GM23338 (cell line): ENCODE data around the gene TUBB2A. TPM values are rescaled to one million over a fixed set of nuclear protein-coding genes. Genes with fewer than 3 reads are reported as not detected.

Source experiments
- ATAC-seq: fragments of 200-7000 bp; cut with Tn5 transposase; 3 replicates; pipeline ENCODE4 v1.9.1; 2020
- DNase-seq: peaks from one replicate; pipeline ENCODE4 v3.0.0-alpha.2; 2015; ENCODE audit warnings: low spot score
- H2AFZ ChIP-seq: fragments of 200-600 bp; sonication (generic); 2 replicates; pipeline ENCODE4 v1.8.0; 2016; ENCODE audit warnings: antibody characterized with exemption, mild to moderate bottlenecking, moderate library complexity
- H3F3A ChIP-seq: fragments of 200-600 bp; sonication (generic); replicated peaks from 2 replicates; pipeline ENCODE4 v1.8.0; 2017; ENCODE audit warnings: antibody characterized with exemption, mixed run types, low read depth
- H3K27ac ChIP-seq: fragments of 200-600 bp; sonication (generic); 2 replicates; pipeline ENCODE4 v1.6.1; 2016; ENCODE audit warnings: low read depth
- H3K27me3 ChIP-seq: fragments of 200-600 bp; sonication (generic); 2 replicates; pipeline ENCODE4 v1.8.0; 2016; ENCODE audit warnings: mild to moderate bottlenecking, mixed run types, moderate library complexity; ENCODE audit not compliant: insufficient read depth
- H3K36me3 ChIP-seq: fragments of 200-600 bp; sonication (generic); 2 replicates; pipeline ENCODE4 v1.8.0; 2016; ENCODE audit warnings: mild to moderate bottlenecking; ENCODE audit not compliant: insufficient read depth
- H3K4me1 ChIP-seq: fragments of 200-600 bp; sonication (generic); 2 replicates; pipeline ENCODE4 v1.8.0; 2016; ENCODE audit warnings: mild to moderate bottlenecking, moderate library complexity; ENCODE audit not compliant: insufficient read depth
- H3K4me2 ChIP-seq: fragments of 200-600 bp; sonication (generic); 2 replicates; pipeline ENCODE4 v1.7.1; 2017; ENCODE audit warnings: mixed run types
- H3K4me3 ChIP-seq: fragments of 200-600 bp; sonication (generic); 2 replicates; pipeline ENCODE4 v1.6.1; 2016; ENCODE audit warnings: mixed run types
- H3K79me2 ChIP-seq: fragments of 200-600 bp; sonication (generic); replicated peaks from 2 replicates; pipeline ENCODE4 v1.8.0; 2017; ENCODE audit warnings: mild to moderate bottlenecking; ENCODE audit not compliant: insufficient read depth
- H3K9me2 ChIP-seq: fragments of 200-600 bp; sonication (generic); 2 replicates; pipeline ENCODE4 v1.8.0; 2017; ENCODE audit not compliant: insufficient read depth
- H4K20me1 ChIP-seq: fragments of 200-600 bp; sonication (generic); replicated peaks from 2 replicates; pipeline ENCODE4 v1.8.0; 2017; ENCODE audit warnings: mild to moderate bottlenecking; ENCODE audit not compliant: insufficient read depth
- H3K27ac Mint-ChIP-seq: 2 replicates; pipeline ENCODE4 v1.8.0; 2020; ENCODE audit warnings: inconsistent platforms, mild to moderate bottlenecking, moderate library complexity, mixed read lengths
- H3K27me3 Mint-ChIP-seq: 3 replicates; pipeline ENCODE4 v1.8.0; 2022; ENCODE audit warnings: low read depth, mild to moderate bottlenecking, moderate library complexity, mixed read lengths, inconsistent platforms; ENCODE audit not compliant: insufficient read depth, poor library complexity
- H3K36me3 Mint-ChIP-seq: 3 replicates; pipeline ENCODE4 v1.8.0; 2021; ENCODE audit warnings: low read depth, mild to moderate bottlenecking, inconsistent platforms, moderate library complexity, mixed read lengths
- H3K4me1 Mint-ChIP-seq: 3 replicates; pipeline ENCODE4 v1.8.0; 2020; ENCODE audit warnings: mild to moderate bottlenecking, inconsistent platforms, mixed read lengths
- H3K4me3 Mint-ChIP-seq: 3 replicates; pipeline ENCODE4 v1.8.0; 2021; ENCODE audit warnings: moderate library complexity, mild to moderate bottlenecking, inconsistent platforms, mixed read lengths
- H3K9me3 Mint-ChIP-seq: 3 replicates; pipeline ENCODE4 v1.8.0; 2020; ENCODE audit warnings: moderate library complexity, mild to moderate bottlenecking, inconsistent platforms, mixed read lengths
- EZH2 ChIP-seq: fragments of 200-600 bp; sonication (generic); IDR thresholded peaks from one replicate; pipeline ENCODE4 v1.8.0; 2017; ENCODE audit warnings: antibody characterized with exemption, mild to moderate bottlenecking, low read depth; ENCODE audit not compliant: unreplicated experiment
- EZH2phosphoT487 ChIP-seq: fragments of 200-600 bp; sonication (generic); IDR thresholded peaks from one replicate; pipeline ENCODE4 v1.8.1; 2018; ENCODE audit warnings: antibody characterized with exemption; ENCODE audit not compliant: unreplicated experiment
- POLR2AphosphoS5 ChIP-seq: IDR thresholded peaks from 2 replicates; pipeline ENCODE4 v1.6.1; 2016; ENCODE audit warnings: antibody characterized with exemption, low read depth
- ZNF331 ChIP-seq: fragments of 250-450 bp; sonication (Bioruptor Pico); IDR thresholded peaks from 2 replicates; pipeline ENCODE4 v1.5.0; 2020; ENCODE audit warnings: low read depth, mild to moderate bottlenecking, moderate library complexity
- polyA plus RNA-seq: library from polyadenylated mRNA; unstranded; fragments of >200 nt; fragmentation: Nextera tagmentation; extraction: Ambion mirVana; gene quantifications from 2 replicates; pipeline ENCODE4 v1.2.1, GENCODE V29; 2016
- total RNA-seq: library from RNA; depleted of rRNA; stranded (reverse); fragments of >200 nt; shearing (Covaris generic); gene quantifications from 2 replicates; pipeline ENCODE4 v1.2.3, GENCODE V29; 2014
- TF ChIP-seq, protein P1 (sequence below): IDR thresholded peaks from 2 replicates; pipeline ENCODE4 v1.6.1; 2016; ENCODE audit warnings: antibody characterized with exemption
- TF ChIP-seq, protein P2 (sequence below), 2 experiments: fragments of 200-600 bp in 1 of 2; sonication (generic) in 1 of 2; conservative IDR thresholded peaks; 2 replicates each; pipeline versions ENCODE4 v1.5.1 to v1.6.1; 2016 to 2017; ENCODE audit warnings: antibody characterized with exemption in 2 of 2, low read depth in 2 of 2, mild to moderate bottlenecking in 2 of 2, moderate library complexity in 1 of 2
- TF ChIP-seq, protein P3 (sequence below): fragments of 250-450 bp; sonication (Bioruptor Pico); IDR thresholded peaks from 2 replicates; pipeline ENCODE4 v1.5.0; 2020; ENCODE audit warnings: mild to moderate bottlenecking, moderate library complexity

The TUBB2A gene
- total and polyA plus RNA-seq, 2 experiments from 2014 or later = 305 to 376 TPM

DNA sequence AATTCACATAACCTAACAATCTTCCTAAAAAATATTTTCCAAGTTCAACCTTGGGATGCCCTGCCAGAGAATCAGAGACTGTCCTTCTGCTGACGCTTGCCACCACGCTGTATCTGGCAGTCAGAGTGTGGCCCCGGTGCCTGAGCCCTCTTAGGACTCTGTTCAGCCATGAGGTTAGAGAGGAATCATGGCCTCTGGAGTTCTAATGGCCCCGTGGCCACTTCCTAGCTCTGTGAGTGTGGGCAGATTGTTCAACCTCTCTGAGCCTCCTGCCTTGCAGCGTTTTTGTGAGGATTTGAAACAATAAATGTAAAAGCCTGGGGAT, 36.6 kb downstream of the TUBB2A start:
- no peak for DNase-seq
- Mint-ChIP-seq H3K9me3 (no peaks in the 10 kb centered on the region), H3K27me3 (peaks cover 8% of the 10 kb centered on the region), H3K27ac (no peak overlapping the region), H3K36me3 (peaks cover 6% of the 10 kb centered on the region), H3K4me1 (peaks cover 28% of the 10 kb centered on the region), H3K4me3 (peak overlapping the region; percentile 6; the same call in 1 of the 3 replicates)
- no peak overlapping the region for H3K4me3 ChIP-seq
- TF ChIP-seq, protein P1, sequence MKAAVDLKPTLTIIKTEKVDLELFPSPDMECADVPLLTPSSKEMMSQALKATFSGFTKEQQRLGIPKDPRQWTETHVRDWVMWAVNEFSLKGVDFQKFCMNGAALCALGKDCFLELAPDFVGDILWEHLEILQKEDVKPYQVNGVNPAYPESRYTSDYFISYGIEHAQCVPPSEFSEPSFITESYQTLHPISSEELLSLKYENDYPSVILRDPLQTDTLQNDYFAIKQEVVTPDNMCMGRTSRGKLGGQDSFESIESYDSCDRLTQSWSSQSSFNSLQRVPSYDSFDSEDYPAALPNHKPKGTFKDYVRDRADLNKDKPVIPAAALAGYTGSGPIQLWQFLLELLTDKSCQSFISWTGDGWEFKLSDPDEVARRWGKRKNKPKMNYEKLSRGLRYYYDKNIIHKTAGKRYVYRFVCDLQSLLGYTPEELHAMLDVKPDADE = no peak
- TF ChIP-seq EZH2 = no peak
- TF ChIP-seq, protein P2, sequence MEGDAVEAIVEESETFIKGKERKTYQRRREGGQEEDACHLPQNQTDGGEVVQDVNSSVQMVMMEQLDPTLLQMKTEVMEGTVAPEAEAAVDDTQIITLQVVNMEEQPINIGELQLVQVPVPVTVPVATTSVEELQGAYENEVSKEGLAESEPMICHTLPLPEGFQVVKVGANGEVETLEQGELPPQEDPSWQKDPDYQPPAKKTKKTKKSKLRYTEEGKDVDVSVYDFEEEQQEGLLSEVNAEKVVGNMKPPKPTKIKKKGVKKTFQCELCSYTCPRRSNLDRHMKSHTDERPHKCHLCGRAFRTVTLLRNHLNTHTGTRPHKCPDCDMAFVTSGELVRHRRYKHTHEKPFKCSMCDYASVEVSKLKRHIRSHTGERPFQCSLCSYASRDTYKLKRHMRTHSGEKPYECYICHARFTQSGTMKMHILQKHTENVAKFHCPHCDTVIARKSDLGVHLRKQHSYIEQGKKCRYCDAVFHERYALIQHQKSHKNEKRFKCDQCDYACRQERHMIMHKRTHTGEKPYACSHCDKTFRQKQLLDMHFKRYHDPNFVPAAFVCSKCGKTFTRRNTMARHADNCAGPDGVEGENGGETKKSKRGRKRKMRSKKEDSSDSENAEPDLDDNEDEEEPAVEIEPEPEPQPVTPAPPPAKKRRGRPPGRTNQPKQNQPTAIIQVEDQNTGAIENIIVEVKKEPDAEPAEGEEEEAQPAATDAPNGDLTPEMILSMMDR (conservative IDR thresholded peaks at IDR 0.05; ENCODE audit: low read depth in 2 of 2) = no peak
- no peak for TF ChIP-seq EZH2phosphoT487
- TF ChIP-seq, protein P3, sequence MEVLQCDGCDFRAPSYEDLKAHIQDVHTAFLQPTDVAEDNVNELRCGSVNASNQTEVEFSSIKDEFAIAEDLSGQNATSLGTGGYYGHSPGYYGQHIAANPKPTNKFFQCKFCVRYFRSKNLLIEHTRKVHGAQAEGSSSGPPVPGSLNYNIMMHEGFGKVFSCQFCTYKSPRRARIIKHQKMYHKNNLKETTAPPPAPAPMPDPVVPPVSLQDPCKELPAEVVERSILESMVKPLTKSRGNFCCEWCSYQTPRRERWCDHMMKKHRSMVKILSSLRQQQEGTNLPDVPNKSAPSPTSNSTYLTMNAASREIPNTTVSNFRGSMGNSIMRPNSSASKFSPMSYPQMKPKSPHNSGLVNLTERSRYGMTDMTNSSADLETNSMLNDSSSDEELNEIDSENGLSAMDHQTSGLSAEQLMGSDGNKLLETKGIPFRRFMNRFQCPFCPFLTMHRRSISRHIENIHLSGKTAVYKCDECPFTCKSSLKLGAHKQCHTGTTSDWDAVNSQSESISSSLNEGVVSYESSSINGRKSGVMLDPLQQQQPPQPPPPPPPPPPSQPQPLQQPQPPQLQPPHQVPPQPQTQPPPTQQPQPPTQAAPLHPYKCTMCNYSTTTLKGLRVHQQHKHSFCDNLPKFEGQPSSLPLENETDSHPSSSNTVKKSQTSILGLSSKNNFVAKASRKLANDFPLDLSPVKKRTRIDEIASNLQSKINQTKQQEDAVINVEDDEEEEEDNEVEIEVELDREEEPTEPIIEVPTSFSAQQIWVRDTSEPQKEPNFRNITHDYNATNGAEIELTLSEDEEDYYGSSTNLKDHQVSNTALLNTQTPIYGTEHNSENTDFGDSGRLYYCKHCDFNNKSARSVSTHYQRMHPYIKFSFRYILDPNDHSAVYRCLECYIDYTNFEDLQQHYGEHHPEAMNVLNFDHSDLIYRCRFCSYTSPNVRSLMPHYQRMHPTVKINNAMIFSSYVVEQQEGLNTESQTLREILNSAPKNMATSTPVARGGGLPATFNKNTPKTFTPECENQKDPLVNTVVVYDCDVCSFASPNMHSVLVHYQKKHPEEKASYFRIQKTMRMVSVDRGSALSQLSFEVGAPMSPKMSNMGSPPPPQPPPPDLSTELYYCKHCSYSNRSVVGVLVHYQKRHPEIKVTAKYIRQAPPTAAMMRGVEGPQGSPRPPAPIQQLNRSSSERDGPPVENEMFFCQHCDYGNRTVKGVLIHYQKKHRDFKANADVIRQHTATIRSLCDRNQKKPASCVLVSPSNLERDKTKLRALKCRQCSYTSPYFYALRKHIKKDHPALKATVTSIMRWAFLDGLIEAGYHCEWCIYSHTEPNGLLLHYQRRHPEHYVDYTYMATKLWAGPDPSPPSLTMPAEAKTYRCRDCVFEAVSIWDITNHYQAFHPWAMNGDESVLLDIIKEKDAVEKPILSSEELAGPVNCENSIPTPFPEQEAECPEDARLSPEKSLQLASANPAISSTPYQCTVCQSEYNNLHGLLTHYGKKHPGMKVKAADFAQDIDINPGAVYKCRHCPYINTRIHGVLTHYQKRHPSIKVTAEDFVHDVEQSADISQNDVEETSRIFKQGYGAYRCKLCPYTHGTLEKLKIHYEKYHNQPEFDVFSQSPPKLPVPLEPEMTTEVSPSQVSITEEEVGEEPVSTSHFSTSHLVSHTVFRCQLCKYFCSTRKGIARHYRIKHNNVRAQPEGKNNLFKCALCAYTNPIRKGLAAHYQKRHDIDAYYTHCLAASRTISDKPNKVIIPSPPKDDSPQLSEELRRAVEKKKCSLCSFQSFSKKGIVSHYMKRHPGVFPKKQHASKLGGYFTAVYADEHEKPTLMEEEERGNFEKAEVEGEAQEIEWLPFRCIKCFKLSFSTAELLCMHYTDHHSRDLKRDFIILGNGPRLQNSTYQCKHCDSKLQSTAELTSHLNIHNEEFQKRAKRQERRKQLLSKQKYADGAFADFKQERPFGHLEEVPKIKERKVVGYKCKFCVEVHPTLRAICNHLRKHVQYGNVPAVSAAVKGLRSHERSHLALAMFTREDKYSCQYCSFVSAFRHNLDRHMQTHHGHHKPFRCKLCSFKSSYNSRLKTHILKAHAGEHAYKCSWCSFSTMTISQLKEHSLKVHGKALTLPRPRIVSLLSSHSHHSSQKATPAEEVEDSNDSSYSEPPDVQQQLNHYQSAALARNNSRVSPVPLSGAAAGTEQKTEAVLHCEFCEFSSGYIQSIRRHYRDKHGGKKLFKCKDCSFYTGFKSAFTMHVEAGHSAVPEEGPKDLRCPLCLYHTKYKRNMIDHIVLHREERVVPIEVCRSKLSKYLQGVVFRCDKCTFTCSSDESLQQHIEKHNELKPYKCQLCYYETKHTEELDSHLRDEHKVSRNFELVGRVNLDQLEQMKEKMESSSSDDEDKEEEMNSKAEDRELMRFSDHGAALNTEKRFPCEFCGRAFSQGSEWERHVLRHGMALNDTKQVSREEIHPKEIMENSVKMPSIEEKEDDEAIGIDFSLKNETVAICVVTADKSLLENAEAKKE (CRISPR knock-in tag) = no peak
- no peak for TF ChIP-seq POLR2AphosphoS5
- TF ChIP-seq ZNF331 (CRISPR knock-in tag) = no peak
- H3F3A ChIP-seq = peaks cover 11% of the 10 kb centered on the region
- no peaks in the 10 kb centered on the region for H4K20me1 ChIP-seq
- H3K9me2 ChIP-seq = no peaks in the 10 kb centered on the region
- no peak overlapping the region for H3K4me2 ChIP-seq
- H3K79me2 ChIP-seq = peaks cover 9% of the 10 kb centered on the region
- H3K36me3 ChIP-seq = no peaks in the 10 kb centered on the region
- no peak overlapping the region for H2AFZ ChIP-seq
- ATAC-seq = no peak
- no peaks in the 10 kb centered on the region for H3K27me3 ChIP-seq
- H3K27ac ChIP-seq = no peak overlapping the region
- peaks cover 27% of the 10 kb centered on the region for H3K4me1 ChIP-seq
